ENCODE data around the gene TPM3.

DNA sequence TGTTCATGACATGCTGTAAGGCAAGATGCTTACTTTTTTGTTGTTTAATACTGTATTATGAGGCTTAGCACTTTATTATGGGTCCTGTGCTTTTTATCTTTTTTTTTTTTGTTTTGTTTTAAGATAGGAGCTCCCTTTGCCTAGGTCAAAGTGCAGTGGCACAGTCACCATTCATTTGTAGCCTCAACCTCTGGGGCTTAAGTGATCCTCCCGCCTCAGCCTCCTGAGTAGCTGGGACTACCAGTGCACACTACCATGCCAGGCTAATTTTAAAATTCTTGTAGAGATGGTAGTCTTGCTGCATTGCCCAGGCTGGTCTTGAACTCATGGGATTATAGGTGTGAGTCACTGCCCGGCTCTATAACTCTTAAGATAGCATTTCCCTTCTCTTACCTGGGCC, 33.5 kb upstream of the TPM3 start:
- TF ChIP-seq, protein P1, sequence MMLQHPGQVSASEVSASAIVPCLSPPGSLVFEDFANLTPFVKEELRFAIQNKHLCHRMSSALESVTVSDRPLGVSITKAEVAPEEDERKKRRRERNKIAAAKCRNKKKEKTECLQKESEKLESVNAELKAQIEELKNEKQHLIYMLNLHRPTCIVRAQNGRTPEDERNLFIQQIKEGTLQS (IDR thresholded peaks at IDR 0.05; ENCODE audit: insufficient read depth, low read depth, low read length) = no peak
- TF ChIP-seq EZH2 (IDR thresholded peaks at IDR 0.05; ENCODE audit: low read depth, low read length, severe bottlenecking) (no peak), CTCF (IDR thresholded peaks at IDR 0.05; ENCODE audit: control extremely low read depth in 1 of 3, insufficient read depth in 1 of 3, low read depth in 1 of 3, low read length in 3 of 3) (no peak), MAFK (IDR thresholded peaks at IDR 0.05; ENCODE audit: low read depth, low read length) (no peak), JUN (IDR thresholded peaks at IDR 0.05; ENCODE audit: low read depth, low read length) (no peak), ZNF274 (IDR thresholded peaks at IDR 0.05; ENCODE audit: borderline replicate concordance, extremely low read depth, low read length) (no peak), SP2 (IDR thresholded peaks at IDR 0.05; ENCODE audit: low read length) (no peak), CBX8 (IDR thresholded peaks at IDR 0.05; ENCODE audit: borderline replicate concordance, low read depth, low read length) (no peak)
- TF ChIP-seq, protein P2, sequence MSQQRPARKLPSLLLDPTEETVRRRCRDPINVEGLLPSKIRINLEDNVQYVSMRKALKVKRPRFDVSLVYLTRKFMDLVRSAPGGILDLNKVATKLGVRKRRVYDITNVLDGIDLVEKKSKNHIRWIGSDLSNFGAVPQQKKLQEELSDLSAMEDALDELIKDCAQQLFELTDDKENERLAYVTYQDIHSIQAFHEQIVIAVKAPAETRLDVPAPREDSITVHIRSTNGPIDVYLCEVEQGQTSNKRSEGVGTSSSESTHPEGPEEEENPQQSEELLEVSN (IDR thresholded peaks at IDR 0.05) = no peak
